ENCODE results near the gene CLASRP.
"Not testable (repeated sequence)": the region's sequence is repeated elsewhere in the genome, so short reads cannot be mapped to it uniquely, and the experiment has no call there.

Gene CLASRP

DNA sequence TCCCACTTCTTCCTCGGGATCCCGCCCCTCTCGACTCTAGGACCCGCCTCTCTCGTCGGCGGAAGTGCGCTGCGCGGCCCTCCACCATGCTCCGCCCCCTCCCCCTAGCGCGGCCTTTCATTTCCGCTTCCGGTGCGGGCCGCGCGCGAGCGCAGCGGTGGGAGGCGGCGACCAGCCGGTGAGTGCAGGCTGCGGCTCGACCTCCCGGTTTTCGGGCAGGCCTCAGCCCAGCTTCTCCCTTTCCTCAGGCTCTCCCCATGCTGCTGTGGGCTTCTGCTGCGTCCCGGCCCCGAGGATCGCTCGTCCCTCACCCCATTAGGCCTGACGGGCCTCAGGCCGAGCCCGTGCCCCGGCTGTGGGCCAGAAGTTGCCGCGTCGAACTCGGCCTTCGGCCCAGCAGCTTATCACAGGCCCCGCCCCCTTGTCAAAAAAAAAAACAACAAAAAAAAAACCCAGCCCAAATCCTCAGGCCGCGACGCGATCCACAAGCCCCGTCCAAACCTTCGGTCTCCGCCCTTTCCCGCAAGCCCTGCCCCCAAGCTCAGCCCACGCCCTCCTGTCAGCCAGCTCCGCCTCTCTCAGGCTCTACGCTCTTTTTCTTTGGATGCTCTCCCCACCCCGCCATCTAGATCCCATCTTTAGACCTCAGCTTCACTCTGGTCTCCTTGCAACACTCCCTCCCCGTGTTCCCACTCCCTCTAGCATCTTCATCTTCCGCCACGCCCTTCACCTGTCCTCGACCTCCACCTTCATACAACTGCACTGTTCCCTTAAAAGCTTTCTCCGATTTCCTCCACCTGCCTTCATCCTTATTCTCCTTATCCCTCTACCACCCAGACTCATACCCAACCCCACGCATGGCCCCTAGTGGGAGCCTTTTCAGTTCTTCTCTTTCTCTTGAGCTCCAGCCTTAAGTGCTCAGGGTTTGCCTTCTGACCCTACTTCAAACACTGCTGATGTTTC lies at the start of gene CLASRP:
Gene CLASRP, plus strand, starts transcription at position 115 of the 963 bp plus-strand sequence. CDS start 1,168 bp downstream, outside the sequence.
- DNase-seq: peak; percentile 89

- no peak for DNase-seq
Measured at GRCh38 chr19:44990459-44990858, 48.4 kb upstream of the CLASRP start.

GRCh38 chr19:44990966-44991365 lies 47.9 kb upstream of the CLASRP start:
- DNase-seq: no peak

GRCh38 chr19:44992336-44993163 lies 46.3 kb upstream of the CLASRP start:
- no peak for DNase-seq

- no peak for DNase-seq
Measured at GRCh38 chr19:44993526-44993925, 45.3 kb upstream of the CLASRP start.

- DNase-seq: no peak
Measured at GRCh38 chr19:44993926-44994537, 44.8 kb upstream of the CLASRP start.

DNA sequence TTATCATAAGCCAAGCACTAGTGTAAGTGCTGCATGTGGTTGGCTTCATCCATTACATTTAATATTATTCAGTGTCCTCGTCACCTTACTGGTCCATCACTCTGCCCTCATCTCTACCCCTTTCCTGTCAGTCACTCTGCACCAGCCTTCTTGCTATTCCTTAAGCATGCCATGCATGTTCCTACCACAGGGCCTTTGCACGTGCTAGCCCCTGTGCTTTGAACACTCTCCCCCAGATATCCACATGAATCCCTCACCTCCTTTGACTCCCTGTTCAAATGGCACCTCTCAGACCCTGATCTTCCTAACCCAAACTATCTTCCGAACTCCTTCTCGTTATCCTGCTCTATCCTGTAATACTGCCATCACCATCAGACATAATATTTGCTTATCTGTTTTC lies 40.8 kb upstream of the CLASRP start:
- no peak for DNase-seq

GRCh38 chr19:44999131-44999925 lies 39.5 kb upstream of the CLASRP start:
- not testable (repeated sequence) for DNase-seq

GRCh38 chr19:45000665-45001064 lies 38.2 kb upstream of the CLASRP start:
- not testable (repeated sequence) for DNase-seq

DNA sequence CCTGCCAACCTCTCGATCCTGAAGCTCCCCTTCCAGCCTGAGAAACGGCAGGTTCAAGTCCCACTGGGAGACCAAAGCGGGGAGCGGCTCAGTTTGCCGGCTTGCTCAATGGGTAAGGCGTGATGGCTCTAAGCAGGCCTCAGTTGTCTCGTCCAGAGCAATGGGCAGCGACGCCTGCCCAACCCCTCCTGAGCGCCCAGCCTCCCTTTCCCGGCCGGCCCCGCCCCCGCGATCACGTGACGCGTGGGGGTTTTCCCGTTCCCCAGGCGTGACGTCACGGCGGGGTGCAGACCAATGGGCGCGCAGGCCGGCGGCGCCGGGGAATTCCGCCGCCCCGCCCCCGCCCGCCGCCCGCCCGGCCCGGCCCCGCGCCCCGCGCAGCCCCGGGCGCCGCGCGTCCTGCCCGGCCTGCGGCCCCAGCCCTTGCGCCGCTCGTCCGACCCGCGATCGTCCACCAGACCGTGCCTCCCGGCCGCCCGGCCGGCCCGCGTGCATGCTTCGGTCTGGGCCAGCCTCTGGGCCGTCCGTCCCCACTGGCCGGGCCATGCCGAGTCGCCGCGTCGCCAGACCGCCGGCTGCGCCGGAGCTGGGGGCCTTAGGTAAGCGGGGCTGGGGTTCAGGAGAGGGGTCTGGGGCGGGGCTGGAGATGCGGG lies 37.6 kb upstream of the CLASRP start, which contains the start of gene RELB:
Gene RELB, plus strand, starts transcription at position 378 of the 653 bp plus-strand sequence. Its CDS starts 116 bp downstream, at position 494.
- DNase-seq: peak; percentile 94

DNA sequence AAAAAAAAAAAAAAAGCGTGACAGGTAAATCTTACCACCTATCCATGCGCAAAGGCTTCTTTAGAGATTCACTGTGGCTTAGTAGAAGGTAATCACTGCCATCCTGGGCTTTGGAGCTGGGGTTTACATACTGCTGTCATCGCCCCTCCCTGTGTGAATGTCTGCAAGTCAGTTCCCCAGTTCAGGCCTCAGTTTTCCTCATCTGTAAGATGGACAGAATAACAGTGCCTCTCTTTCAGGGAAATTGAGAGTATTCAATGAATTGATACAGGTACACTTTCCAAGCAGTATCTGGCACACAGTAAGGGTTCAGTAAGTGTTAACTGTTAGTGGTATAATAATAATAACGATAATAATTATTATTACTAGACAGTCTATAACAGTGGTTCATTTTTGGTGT lies 35.4 kb upstream of the CLASRP start:
- no peak for DNase-seq

DNA sequence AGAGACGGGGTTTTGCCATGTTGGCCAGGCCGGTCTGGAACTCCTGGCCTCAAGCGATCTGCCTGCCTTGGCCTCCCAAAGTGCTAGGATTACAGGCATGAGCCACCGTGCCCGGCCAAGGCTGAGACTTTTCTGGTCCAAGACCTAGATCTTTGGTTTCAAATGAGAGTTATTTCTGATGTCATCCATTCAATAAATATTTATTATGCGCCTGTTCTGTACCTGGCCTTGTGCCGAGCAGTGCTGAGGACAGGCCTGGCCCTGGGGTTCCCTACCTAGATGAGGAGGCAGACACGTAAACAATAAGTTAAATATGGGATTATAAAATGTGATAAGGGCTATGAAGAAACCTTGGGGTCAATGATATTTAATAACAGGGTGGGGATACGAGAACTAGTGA lies 33.1 kb upstream of the CLASRP start:
- DNase-seq: no peak

GRCh38 chr19:45008552-45008951 lies 30.3 kb upstream of the CLASRP start:
- no peak for DNase-seq

DNA sequence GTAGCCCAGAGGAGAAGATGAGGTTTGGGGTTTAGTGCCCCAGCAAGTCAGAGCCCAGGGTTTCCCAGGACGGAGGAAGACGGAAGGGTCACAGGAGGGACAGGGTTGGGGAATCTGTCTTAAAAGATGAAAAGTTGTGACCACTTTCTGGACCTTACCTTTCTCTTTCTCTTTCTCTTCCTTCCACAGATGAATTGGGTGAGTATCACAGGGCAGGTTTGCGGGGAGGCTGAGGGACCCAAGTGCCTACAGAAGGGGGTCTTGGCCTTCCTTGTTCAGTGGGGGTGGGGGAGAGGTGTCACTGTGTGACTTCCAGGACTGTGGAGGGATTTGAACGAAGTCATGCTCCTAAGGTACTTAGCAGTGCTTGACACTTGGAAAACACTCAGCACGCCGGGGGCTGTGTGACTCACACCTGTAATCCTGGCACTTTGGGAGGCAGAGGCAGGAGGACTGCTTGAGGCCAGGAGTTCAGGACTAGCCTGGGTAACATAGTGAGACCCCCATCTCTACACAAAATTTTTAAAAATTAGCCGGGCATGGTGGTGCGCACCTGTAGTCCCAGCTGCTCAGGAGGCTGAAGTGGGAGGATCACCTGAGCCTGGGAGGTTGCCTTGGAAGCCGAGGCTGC lies 29.1 kb upstream of the CLASRP start:
- DNase-seq: no peak

DNA sequence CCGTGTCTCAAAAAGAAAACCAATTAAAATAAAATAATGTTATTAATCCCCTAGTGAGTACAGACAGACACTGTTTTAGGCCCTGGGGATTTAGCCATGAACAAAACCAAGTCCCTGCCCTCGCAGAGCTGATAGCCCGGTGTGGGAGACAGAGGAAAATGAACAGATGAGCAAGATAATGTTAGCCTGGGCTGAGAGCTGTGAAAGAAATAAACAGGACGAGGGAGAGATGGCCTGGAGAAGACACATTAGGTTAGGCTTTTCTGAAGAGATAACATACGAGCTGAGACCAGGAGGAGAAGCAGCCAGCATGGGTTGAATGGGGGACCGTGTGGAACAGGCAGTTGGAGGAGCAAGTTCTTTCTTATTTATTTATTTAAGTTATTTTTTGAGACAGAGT lies 28.5 kb upstream of the CLASRP start:
- DNase-seq: no peak

DNA sequence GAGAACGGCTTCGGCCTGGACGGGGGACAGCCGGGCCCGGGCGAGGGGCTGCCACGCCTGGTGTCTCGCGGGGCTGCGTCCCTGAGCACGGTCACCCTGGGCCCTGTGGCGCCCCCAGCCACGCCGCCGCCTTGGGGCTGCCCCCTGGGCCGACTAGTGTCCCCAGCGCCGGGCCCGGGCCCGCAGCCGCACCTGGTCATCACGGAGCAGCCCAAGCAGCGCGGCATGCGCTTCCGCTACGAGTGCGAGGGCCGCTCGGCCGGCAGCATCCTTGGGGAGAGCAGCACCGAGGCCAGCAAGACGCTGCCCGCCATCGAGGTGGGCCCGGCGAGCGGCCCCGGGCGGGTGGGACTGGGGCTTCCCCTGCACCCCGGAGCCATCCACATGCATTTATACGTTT lies 26.9 kb upstream of the CLASRP start:
- DNase-seq: no peak

DNA sequence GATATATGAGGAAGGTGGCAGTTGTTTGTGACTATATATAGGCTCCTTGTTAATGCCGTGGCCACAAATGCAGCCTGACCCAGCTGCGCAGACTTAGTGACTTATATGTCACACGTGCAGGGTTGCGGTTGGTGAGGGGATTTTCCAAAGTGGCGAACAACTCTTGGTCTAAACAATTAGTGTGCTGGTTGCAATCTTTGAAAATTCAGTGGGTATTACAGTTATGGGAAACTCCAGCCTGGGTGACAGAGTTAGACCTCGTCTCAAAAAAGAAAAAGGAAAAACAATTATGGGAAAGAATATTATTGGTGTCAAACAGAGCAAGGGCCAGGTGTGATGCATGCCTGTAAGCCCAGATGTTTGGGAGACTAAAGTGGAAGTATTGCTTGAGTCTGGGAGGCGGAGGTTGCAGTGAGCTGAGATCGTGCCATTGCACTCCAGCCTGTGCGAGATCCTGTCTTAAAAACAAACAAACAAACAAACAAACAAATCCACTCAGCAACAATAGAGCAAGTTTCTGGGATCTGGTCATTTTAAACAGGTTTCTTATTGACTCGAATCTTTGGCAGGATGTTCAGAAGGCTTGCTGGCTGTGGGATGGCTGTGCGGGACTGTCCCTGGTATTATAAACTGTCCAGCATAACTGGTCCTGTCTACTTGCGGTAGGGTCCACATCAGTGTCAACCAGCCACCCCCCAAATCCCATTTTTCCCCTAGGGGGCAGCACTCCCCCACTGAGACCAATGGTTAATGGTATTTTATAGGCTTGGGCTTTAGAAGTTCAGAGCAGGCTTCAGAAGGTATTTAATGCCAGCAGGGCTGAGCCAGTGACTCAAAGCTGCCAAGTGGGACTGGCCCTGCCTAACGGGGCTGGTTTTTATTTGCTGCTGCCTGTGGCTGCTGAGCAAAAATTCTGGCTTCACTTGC lies 22.2 kb upstream of the CLASRP start:
- peak; percentile 71 for DNase-seq

- DNase-seq: no peak
Measured at GRCh38 chr19:45019187-45019586, 19.7 kb upstream of the CLASRP start.

DNA sequence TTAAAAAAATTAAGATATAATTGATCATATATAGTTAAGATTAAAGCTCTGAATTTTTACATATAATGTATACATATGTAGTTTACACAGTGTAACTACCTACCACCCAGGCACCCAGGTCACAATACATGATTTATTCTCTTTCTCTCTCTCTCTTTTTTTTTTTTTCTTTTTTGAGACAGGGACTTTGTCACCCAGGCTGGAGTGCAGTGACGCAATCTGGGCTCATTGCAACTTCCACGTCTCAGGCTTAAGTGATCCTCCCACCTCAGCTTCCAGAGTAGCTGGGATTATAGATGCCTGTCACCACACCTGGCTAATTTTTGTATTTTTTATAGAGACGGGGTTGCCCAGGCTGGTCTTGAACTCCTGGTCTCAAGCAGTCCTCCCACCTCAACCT lies 18.8 kb upstream of the CLASRP start:
- DNase-seq: no peak

GRCh38 chr19:45021971-45022370 lies 16.9 kb upstream of the CLASRP start:
- DNase-seq: no peak

Data from CD4-positive, alpha-beta T cell treated with Interleukin-6 for 4 hours (primary cell).